Suprapubic skin (tissue), 4 donors: ENCODE results near the gene DCAF7.

ENCODE experiments used
- CTCF ChIP-seq, 2 donors: fragments of 200-600 bp in 1 of 2; fragments of 450-650 bp in 1 of 2; sonication (generic) in 1 of 2; IDR thresholded peaks; one replicate each; pipeline ENCODE4 v1.5.1; 2016 to 2019; ENCODE audit warnings: antibody characterized with exemption in 2 of 2, mild to moderate bottlenecking in 1 of 2, moderate library complexity in 1 of 2
- POLR2A ChIP-seq, 2 donors: fragments of 450-650 bp; IDR thresholded peaks; one replicate each; pipeline ENCODE4 v1.6.1; 2017; ENCODE audit warnings: antibody characterized with exemption in 2 of 2, mild to moderate bottlenecking in 2 of 2, moderate library complexity in 2 of 2
- POLR2AphosphoS5 ChIP-seq, 3 donors: sonication (generic); formaldehyde crosslinking; IDR thresholded peaks; one replicate each; pipeline ENCODE4 v1.6.1; 2017; ENCODE audit warnings: antibody characterized with exemption in 3 of 3

- no peak for TF ChIP-seq POLR2AphosphoS5 (IDR thresholded peaks at IDR 0.05)
- TF ChIP-seq CTCF (IDR thresholded peaks at IDR 0.05), result no peak
- no peak for TF ChIP-seq POLR2A (IDR thresholded peaks at IDR 0.05)
Observed at GRCh38 chr17:63567229-63567628, 17.0 kb downstream of the DCAF7 start.
